HG02852 (cell line): Measurements from ENCODE around the gene MYRIP.

Experiments used
- ATAC-seq: cut with Tn5 transposase; IDR thresholded peaks from one replicate; pipeline ENCODE4 v1.9.1; 2021; ENCODE audit warnings: mild to moderate bottlenecking, moderate library complexity; ENCODE audit not compliant: unreplicated experiment

MYRIP gene

GRCh38 chr3:39900462-39901002, 91.1 kb downstream of the MYRIP start:
- no peak for ATAC-seq

DNA sequence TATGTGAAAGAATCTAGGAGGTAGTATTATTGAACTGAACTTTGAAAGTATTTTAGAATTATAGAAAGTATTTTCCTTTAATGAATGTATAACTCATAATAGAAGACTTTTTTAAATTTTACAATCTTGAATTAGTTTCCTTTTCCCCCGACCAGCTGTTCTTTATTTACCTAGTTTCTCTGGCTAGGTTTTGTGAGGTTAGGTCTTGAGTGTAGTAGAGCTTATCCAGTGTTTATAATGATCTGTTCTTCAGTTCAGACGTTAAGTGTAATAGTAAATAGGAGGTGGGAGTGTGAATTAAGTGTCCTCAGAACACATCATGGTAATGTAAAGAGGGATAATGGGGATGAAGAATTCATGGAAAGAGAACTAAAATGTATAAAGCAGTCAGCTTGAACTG, 93.8 kb downstream of the MYRIP start:
- ATAC-seq: no peak

DNA sequence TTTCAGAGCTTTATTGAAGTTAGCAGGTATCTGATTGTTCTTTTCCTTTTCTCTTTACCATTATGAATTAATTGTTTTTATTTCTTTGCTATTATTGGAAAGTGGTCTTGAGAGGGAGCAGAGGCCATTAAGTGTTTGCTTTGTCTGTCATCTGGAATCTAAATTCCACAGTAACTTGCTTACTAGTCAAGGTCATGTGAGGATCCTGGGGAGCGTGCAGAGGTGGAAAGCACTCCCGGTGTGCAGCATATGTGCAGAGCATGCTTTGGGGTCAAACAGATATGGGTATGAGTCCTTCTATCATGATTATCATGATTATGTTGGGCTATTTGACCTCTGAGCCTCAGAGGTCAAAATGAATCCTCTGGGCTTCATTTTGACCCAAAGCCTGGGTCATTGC, 96.4 kb downstream of the MYRIP start:
- ATAC-seq: no peak

DNA sequence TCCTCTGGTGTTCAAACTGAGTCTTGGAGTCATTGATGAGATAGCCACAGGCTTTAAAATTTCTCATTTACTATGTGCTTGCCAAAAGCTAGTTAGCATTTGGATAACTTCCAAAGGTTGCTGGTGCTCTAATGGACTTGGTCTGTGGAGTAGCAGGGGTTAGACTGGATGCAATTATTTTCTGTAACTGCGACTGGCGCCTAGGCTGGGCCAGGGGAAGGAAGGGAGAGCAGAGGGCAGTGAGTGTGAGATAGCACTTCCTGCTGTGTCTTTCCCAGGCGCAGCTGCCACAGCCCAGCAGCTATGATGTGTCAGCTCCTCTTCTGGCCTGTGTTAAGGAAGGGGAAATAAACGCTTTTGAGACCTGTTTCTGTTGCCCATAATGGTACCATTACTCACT, 98.6 kb downstream of the MYRIP start:
- no peak for ATAC-seq

GRCh38 chr3:39910135-39910534, 100.7 kb downstream of the MYRIP start:
- no peak for ATAC-seq

- no peak for ATAC-seq
These were observed 101.5 kb downstream of the MYRIP start for GRCh38 chr3:39910826-39911464.

DNA sequence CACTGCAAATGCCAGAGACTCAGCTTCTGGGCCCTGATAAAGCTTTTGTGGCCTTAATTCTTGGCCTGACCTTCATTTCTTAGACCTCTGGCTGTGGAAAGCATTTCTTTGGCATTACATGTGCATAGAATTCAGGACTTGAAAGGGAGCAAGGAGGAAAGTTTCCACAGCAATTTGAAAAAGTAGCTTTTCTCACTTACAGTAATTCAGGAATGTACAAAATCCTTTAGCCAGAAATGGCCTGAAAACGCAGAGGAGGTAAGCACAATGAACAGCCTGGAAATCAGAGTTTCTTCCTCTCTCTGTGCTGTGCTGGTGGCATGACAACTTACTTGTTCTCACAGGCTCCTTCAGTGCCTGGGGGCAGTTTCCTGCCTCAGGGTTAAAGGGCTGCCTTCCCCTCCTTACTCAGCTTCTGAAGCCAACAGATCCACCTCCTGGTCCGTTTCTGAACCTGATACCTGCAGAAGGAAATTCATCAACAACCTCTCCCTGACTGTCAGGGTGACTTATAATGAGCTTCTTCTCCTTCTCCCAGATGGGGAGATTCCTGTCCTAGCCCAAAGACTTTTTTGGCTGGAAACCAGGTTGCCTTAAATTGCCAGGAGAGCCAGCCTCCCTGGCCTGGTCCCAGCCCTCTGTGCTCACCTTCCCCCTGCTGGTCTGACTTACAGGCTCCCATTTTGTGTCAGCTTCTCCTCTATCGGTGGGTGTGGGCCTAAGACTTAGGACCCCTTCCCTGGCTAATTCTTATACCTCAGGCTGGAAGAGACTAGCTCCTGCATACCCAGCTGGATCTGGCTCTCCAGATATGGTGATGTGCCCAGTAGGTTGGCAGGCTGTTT, 102.3 kb downstream of the MYRIP start:
- no peak for ATAC-seq

GRCh38 chr3:39915027-39915426, 105.6 kb downstream of the MYRIP start:
- no peak for ATAC-seq

DNA sequence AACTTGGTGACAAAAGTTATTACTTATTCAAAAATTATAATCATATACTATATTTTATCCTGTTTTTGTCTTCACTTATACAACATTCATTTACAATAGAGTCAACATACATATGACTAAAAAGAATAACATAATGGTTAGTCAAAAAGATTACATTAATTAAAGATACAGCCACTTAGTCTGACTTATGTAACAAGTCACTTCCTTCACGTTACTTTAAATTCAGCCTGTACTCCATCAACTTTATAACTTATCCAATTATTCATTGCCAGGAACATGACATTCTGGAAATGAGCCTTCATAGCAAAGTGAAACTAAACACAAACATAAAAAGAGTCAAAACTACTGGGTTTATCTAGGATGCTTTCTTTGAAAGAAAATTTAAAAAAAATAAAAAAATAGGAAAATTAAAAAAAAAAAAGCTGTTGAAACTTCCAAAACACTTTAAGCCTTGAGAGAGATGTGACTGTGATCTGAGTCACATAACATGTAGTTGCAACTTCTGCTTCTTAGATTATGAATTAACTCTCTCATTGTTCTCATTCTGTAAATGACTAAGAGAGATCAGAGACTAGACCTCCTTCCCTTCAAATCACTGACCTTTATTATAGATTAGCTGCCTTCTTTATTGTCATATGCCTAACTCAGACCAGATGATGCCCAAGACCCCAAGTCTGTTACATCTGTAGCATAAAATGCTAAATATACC, 107.8 kb downstream of the MYRIP start:
- ATAC-seq: no peak

DNA sequence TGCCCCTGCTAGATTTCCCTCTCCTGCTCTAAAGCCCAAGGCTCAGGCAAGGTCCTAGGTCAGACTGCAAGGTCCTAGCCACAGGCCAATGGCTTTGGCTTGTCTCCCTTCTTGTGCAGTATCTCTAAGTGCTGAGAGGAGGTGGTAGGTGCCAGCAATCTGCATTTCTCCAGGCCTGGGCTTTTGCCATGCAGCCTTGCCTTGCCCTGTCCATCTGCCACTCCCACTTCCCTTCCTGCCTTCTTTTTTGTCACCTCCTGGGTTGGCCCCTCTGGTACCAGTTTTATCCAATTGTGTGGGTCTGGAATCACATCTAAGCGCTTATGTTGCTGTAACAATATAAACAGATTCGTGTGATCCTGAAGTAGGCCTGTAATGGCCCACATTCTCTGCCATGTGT, 109.9 kb downstream of the MYRIP start:
- ATAC-seq: no peak

DNA sequence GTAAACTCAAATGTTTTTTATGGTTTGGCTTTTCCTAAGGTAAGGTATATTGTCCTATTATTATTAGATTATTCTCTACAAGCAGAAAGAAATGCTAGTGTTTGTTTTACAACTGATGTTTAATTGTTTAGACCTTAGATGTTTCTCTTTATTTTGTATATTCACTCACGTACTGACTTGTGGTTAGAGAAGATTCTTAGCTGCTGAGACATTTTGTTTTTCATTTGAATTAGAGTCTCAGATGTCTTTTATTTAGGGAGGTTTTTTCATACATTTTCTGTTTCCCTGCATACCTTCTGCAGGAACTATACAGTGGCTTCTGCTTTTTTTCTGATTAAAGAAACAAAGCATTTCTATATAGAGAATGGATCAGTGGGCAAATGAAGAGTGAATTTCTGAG, 110.9 kb downstream of the MYRIP start:
- ATAC-seq: no peak

GRCh38 chr3:39927479-39927878, 118.1 kb downstream of the MYRIP start:
- no peak for ATAC-seq

DNA sequence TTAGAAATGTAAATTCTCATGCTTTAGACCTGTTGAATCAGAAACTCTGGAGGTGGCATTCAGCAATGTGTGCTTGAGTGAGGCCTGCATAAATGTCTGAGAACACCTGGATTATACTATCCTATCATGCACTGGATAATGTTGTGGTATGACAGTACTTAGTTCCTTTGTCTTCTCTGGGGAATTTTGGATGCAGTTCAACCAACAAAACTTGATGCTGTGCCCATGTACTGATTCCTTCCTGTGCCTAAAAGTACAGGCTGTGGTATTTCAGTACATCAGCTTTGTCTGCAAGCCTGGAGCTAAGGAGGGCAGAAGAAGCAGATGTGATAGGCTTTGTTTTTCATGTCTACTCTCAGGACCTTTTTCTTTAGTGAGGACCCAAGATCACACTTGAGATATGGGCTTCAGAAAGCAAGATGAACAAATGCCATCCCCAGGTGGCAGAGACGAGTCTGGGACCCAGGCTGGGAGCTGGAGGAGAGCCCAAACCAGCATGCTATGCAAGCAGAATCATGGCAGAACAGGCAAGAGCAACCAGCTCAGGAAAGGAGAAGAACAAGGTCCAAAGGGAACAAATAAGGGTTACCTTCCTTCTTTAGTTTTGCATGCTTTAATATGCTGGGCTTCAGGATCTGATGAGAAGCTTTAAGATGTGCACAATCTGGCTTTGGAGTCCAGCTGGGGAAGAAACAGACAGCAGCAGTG, 124.7 kb downstream of the MYRIP start:
- no peak for ATAC-seq

DNA sequence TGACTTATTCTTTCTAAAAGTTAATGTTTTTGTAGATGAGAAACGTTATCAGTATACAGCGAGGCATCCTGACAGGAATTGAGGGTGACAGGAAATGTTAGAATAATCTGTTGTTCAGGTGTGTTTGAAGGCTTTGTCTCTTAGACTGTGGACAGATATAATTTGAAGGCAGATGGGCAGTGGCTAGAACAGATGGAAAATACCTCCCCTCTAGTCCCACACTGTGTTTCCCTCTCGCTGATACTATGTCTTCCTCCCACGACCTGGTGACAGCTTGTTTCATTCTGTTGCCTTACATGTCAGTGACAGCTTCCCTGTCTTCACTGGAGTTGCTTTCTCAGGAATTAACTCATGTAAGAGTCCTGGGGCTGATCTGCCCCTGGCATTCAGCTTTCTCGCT, 125.3 kb downstream of the MYRIP start:
- no peak for ATAC-seq

GRCh38 chr3:39935261-39935660, 125.9 kb downstream of the MYRIP start:
- ATAC-seq: no peak

- no peak for ATAC-seq
These were observed 127.4 kb downstream of the MYRIP start for GRCh38 chr3:39936848-39937247.

- ATAC-seq: no peak
These were observed 127.9 kb downstream of the MYRIP start for GRCh38 chr3:39937315-39937714.

GRCh38 chr3:39937874-39938273, 128.5 kb downstream of the MYRIP start:
- ATAC-seq: no peak

DNA sequence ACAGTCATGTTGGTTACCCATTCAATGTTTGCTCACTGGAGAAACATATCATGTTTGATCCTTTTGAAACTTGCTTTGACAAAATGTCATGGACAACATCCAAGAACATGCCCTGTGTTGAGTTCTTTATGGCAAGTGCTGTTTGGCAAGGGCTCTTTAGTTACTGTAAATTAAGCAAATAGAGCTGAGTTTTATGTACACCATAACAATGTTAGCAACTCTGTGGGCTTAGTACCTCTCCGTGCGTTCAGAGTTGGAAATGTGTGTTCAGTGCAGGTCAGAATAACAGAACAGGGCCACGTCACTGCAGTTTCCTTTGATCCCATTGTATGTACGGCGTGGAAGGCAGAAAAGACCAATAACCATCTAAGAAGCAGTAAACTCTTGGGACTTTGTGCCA, 132.5 kb downstream of the MYRIP start:
- ATAC-seq: no peak

DNA sequence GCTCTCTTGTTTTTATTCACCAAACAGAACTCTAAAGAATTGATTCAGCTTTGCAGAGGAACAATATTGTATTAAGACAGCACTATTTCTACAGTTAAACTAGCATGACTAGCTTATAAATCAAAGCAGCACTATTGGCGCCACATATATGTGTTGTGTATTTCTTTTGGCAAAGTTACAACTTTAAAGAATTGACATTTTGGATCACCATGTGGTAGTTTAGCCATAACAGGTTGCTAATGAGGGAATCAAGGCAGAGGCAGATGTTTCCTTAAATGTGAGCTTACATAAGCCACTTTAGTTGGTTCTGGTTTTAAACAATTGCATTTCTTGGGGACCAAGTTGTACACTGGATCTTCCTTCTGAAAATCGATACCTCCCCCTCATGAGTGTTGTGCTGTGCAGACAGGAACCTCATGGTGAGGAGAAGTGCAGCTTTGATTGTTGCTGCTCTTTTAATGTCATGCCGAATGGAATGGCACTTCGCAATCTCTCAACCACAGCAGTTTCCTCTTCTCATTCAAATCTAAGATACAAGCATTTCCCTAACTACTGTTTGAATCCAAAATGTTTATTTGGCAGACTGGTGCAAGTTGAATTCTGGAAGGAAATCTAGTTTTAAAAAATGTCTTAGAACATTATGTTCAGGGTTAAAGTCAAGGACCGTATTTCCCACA, 151.2 kb downstream of the MYRIP start:
- no peak for ATAC-seq
